Suprapubic skin (tissue), 4 donors: Measurements from ENCODE around the gene SERGEF. TPM values are rescaled to one million over a fixed set of nuclear protein-coding genes. Genes with fewer than 3 reads are reported as not detected.

Experiments
- DNase-seq, 2 donors: peaks; one replicate each; pipeline ENCODE4 v3.0.0-alpha.2; 2019; ENCODE audit warnings: low spot score in 2 of 2
- H3K27ac ChIP-seq: fragments of 200-600 bp; sonication (generic); one replicate; pipeline ENCODE4 v1.5.1; 2019
- H3K27me3 ChIP-seq: fragments of 200-600 bp; sonication (generic); one replicate; pipeline ENCODE4 v1.5.1; 2019
- H3K36me3 ChIP-seq: fragments of 200-600 bp; sonication (generic); one replicate; pipeline ENCODE4 v1.5.1; 2019
- H3K4me1 ChIP-seq: fragments of 200-600 bp; sonication (generic); one replicate; pipeline ENCODE4 v1.5.1; 2019
- H3K4me3 ChIP-seq: fragments of 200-600 bp; sonication (generic); one replicate; pipeline ENCODE4 v1.5.1; 2019; ENCODE audit warnings: mild to moderate bottlenecking
- H3K9me3 ChIP-seq: fragments of 200-600 bp; sonication (generic); one replicate; pipeline ENCODE4 v1.5.1; 2019
- EP300 ChIP-seq: sonication (generic); formaldehyde crosslinking; IDR thresholded peaks from one replicate; pipeline ENCODE4 v1.6.1; 2017; ENCODE audit warnings: antibody characterized with exemption
- POLR2A ChIP-seq, 2 donors: fragments of 450-650 bp; IDR thresholded peaks; one replicate each; pipeline ENCODE4 v1.6.1; 2017; ENCODE audit warnings: antibody characterized with exemption in 2 of 2, mild to moderate bottlenecking in 2 of 2, moderate library complexity in 2 of 2
- POLR2AphosphoS5 ChIP-seq, 3 donors: sonication (generic); formaldehyde crosslinking; IDR thresholded peaks; one replicate each; pipeline ENCODE4 v1.6.1; 2017; ENCODE audit warnings: antibody characterized with exemption in 3 of 3
- WGBS: methylation state at CpG from one replicate; pipeline ENCODE4 v1.1.5; 2018; 5-methylcytosine and 5-hydroxymethylcytosine counted together
- total RNA-seq, 4 donors: library from RNA; depleted of rRNA; stranded (reverse); fragments of >200 nt; gene quantifications; one replicate each; pipeline ENCODE4 v1.1.0, GENCODE V29; 2016
- TF ChIP-seq, protein P1 (sequence below), 2 donors: fragments of 200-600 bp in 1 of 2; fragments of 450-650 bp in 1 of 2; sonication (generic) in 1 of 2; IDR thresholded peaks; one replicate each; pipeline ENCODE4 v1.5.1; 2016 to 2019; ENCODE audit warnings: antibody characterized with exemption in 2 of 2, mild to moderate bottlenecking in 1 of 2, moderate library complexity in 1 of 2

The SERGEF gene
- total RNA-seq, 4 donors from 2014 or later, result 24.1 to 37.4 (median 29.9) TPM

DNA sequence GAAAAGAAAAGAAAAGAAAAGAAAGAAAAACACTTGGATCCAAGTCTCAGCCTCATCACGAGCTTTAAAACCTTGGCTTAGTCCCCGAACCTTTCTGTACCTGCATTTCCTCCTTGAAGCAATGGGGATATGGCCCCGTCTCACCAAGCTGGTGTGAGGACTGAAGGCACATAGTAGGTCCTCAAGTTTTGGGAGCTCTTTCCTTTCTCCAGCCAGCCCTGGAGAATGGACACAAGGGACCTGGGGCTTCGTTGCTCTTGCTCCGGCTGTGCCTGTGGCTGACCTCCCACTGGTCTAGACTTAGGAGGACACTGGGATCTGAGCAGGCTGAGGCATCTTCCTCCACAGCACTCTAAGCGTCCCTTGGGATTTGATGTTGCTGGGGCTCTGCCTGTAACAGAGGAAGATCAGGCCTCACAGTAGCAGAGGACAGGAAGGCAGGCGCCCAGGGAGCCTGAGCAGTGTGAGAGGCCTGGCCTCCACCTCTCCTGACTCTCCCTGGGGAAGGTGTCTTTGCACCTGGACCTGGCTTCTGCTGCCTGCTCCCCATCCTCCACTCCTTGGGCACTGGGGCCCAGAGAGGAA lies 245.5 kb downstream of the SERGEF start:
- H3K9me3 ChIP-seq, result no peaks in the 10 kb centered on the region
- TF ChIP-seq EP300, result no peak
- TF ChIP-seq, protein P1, sequence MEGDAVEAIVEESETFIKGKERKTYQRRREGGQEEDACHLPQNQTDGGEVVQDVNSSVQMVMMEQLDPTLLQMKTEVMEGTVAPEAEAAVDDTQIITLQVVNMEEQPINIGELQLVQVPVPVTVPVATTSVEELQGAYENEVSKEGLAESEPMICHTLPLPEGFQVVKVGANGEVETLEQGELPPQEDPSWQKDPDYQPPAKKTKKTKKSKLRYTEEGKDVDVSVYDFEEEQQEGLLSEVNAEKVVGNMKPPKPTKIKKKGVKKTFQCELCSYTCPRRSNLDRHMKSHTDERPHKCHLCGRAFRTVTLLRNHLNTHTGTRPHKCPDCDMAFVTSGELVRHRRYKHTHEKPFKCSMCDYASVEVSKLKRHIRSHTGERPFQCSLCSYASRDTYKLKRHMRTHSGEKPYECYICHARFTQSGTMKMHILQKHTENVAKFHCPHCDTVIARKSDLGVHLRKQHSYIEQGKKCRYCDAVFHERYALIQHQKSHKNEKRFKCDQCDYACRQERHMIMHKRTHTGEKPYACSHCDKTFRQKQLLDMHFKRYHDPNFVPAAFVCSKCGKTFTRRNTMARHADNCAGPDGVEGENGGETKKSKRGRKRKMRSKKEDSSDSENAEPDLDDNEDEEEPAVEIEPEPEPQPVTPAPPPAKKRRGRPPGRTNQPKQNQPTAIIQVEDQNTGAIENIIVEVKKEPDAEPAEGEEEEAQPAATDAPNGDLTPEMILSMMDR (IDR thresholded peaks at IDR 0.05), result no peak
- TF ChIP-seq POLR2AphosphoS5 (IDR thresholded peaks at IDR 0.05), result no peak
- no peak for TF ChIP-seq POLR2A (IDR thresholded peaks at IDR 0.05)
- H3K4me1 ChIP-seq, result no peaks in the 10 kb centered on the region
- 91% methylated on average over 5 of the region's 7 CpGs for WGBS
- DNase-seq, result no peak
- no peak overlapping the region for H3K27ac ChIP-seq
- no peak overlapping the region for H3K4me3 ChIP-seq
- no peaks in the 10 kb centered on the region for H3K36me3 ChIP-seq
- no peaks in the 10 kb centered on the region for H3K27me3 ChIP-seq

DNA sequence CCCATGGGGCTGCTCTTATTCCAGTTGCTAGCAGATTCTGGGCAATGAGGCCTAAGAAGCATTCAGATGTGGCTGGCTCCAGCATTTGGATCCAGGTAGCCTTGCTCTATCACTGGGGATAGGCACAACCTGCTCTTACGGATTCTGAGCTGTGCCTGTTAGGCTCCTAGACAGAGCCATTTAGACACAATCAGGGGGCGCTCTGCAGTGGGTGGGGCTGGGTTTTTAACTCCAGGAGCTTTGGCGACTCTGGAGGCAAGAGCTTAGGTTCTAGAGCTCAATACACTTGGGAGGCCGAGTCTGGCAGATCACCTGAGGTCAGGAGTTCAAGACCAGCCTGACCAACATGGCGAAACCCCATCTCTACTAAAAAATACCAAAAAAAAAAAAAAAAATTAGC lies 246.3 kb downstream of the SERGEF start:
- no peak overlapping the region for H3K4me3 ChIP-seq
- WGBS, result 75% methylated on average over 5 of the region's 5 CpGs
- H3K36me3 ChIP-seq, result no peaks in the 10 kb centered on the region
- no peak for DNase-seq
- no peak overlapping the region for H3K27ac ChIP-seq
- no peaks in the 10 kb centered on the region for H3K9me3 ChIP-seq
- TF ChIP-seq, protein P1 (IDR thresholded peaks at IDR 0.05), result no peak
- no peak for TF ChIP-seq POLR2A (IDR thresholded peaks at IDR 0.05)
- TF ChIP-seq EP300, result no peak
- H3K4me1 ChIP-seq, result no peaks in the 10 kb centered on the region
- no peaks in the 10 kb centered on the region for H3K27me3 ChIP-seq

DNA sequence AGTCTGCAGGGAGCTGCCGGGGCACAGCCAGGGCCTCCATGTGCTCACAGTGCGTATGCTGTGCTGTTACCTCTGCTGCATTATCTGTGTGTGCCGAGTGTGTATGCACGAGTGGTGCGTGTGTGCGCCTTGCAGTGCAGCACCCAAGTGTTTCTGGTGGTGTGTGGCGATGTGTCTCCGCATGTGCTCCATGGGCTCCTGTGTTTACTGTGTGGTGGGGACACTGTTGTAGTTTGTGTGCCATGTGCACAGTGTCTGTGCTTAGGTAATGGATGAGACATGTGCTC lies 246.8 kb downstream of the SERGEF start:
- WGBS, result 85% methylated on average over 8 of the region's 8 CpGs
- no peak for DNase-seq

DNA sequence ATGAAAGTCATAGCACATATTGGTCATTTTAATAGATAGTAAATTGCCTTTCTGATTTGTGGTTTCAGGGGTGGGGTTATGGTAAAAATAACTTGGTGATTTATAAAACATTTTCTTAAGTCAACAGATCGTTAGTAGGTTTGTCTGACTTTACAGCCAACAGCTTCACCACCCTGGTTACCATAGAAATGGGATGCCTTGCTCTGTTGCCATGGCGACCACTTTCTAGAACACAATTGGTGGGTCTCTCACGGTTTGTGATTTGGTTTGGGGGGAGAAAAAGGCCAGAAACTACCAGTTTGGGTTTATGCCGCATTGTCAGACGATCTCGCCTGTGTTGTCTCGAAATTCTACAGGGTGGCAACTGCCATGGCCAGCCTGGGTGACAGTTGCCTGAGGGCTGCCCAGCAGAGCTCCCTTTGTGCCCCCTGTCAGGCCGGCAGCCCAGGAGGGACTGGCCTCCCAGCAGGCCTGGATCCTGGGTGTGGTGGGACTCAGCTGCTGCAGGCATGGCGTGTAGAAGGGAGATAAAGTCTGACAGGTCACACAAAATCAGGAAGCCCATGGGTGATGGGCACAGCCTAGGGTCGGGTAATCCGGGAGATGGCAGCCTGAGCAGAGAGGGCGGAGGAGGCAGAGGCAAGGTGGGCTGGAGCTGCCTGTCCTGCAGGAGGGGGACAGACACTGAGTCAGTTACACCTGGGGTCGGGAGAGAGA lies 247.3 kb downstream of the SERGEF start:
- Histone ChIP-seq H3K4me3 (no peak overlapping the region), H3K9me3 (no peaks in the 10 kb centered on the region), H3K36me3 (no peaks in the 10 kb centered on the region), H3K27ac (no peak overlapping the region), H3K27me3 (no peaks in the 10 kb centered on the region), H3K4me1 (no peaks in the 10 kb centered on the region)
- WGBS, result 84% methylated on average over 13 of the region's 13 CpGs
- DNase-seq, result no peak
- no peak for TF ChIP-seq EP300
- no peak for TF ChIP-seq POLR2AphosphoS5 (IDR thresholded peaks at IDR 0.05)
- no peak for TF ChIP-seq POLR2A (IDR thresholded peaks at IDR 0.05)
- TF ChIP-seq, protein P1 (IDR thresholded peaks at IDR 0.05), result no peak

More for the DNA sequence above, 246.8 kb downstream of the SERGEF start:
- no peaks in the 10 kb centered on the region for H3K27me3 ChIP-seq
- no peak overlapping the region for H3K27ac ChIP-seq
- no peak overlapping the region for H3K4me3 ChIP-seq
- no peaks in the 10 kb centered on the region for H3K36me3 ChIP-seq
- no peaks in the 10 kb centered on the region for H3K9me3 ChIP-seq
- H3K4me1 ChIP-seq, result no peaks in the 10 kb centered on the region
- TF ChIP-seq EP300 (no peak), POLR2AphosphoS5 (IDR thresholded peaks at IDR 0.05) (no peak), POLR2A (IDR thresholded peaks at IDR 0.05) (no peak)
- TF ChIP-seq, protein P1 (IDR thresholded peaks at IDR 0.05), result no peak

DNA sequence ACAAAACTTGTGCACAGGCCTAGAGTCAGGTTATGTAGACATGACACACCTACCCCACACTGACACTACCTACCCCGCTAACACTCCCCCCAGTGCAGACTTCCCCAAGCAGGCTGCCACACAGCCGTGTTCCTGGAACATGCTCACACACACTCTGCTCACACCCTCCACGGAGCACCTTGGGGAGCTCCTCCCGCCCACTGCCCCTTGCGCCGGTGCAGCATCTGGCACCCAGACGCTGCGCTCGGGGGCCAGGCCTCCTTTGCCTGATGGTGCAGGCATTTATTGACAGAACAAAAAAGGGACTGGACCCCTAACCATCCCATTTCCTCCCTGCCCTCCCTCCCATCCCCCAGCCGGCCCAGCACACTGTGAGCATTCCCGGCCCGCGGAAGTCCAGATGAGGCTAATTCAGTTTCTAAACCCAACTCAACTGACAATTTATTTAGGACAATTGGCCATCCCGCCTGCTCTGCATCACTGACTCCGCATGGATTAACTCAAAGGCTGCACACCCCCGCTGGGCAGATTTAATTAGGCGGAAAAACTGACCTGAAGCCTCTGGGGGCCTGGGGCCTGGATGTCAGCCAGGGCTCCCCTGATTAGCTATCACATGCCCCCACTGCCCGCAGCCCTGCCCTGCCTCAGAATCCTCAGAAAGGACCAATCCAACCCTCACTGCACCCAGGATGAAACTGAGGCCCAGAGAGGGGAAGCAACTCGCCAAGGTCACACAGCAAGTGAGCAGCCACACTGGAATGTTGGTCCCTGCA lies 248.2 kb downstream of the SERGEF start:
- TF ChIP-seq EP300 (no peak), POLR2A (IDR thresholded peaks at IDR 0.05) (no peak), POLR2AphosphoS5 (IDR thresholded peaks at IDR 0.05) (no peak)
- TF ChIP-seq, protein P1 (IDR thresholded peaks at IDR 0.05), result no peak
- H3K9me3 ChIP-seq, result no peaks in the 10 kb centered on the region
- no peak for DNase-seq
- WGBS, result 58% methylated on average over 19 of the region's 19 CpGs
- no peaks in the 10 kb centered on the region for H3K27me3 ChIP-seq
- no peak overlapping the region for H3K4me3 ChIP-seq
- H3K27ac ChIP-seq, result no peak overlapping the region
- no peaks in the 10 kb centered on the region for H3K36me3 ChIP-seq
- no peaks in the 10 kb centered on the region for H3K4me1 ChIP-seq
